Measurements from ENCODE around the gene ARSB. TPM values are rescaled to one million over a fixed set of nuclear protein-coding genes. Genes with fewer than 3 reads are reported as not detected.
"Not testable (repeated sequence)": the region's sequence is repeated elsewhere in the genome, so short reads cannot be mapped to it uniquely, and the experiment has no call there.

Gene ARSB
- total RNA-seq, 1 experiment from 2014 or later = 8.4 TPM

DNA sequence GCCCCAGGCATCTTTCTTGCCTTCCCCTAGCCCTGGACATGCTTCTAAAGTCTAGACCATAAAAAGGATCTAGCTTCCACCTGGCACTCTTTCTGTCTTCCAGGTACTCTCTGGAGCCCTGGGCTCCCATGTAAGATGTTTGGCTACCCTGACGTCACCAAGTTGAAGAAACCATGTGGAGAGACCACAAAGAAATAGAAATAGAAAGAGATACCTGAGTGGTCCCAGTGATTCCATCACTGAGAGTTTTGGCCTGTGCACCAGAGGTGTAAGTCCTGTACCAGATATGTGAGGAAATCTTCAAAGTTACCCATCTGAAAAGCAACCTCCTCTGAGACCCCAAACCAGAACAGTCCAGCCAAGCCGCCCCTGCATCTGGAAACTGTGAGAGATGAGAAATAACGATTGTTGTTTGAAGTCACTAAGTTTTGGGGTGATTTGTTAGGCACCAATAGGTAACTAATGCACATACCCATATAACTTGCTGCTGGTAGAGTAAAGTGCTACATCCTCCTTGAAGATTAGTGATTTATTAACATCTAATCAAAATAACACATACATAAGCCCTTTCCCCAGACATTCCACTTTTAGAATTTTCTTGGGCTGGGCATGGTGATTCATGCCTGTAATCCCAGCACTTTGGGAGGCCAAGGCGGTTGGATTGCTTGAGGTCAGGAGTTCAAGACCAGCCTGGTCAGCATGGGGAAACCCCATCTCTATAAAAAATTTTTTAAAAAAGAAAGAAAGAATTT lies 250.8 kb downstream of the ARSB start:
- H2AFZ ChIP-seq = no peak overlapping the region
- no peak overlapping the region for H3K4me3 ChIP-seq
- H3K4me2 ChIP-seq = no peak overlapping the region
- H3F3A ChIP-seq (ENCODE audit: insufficient read depth, low read depth) = no peaks in the 10 kb centered on the region; the same call in 1 of the 2 replicates
- H3K9me2 ChIP-seq (ENCODE audit: insufficient read depth) = no peaks in the 10 kb centered on the region
- H3K27me3 ChIP-seq (ENCODE audit: insufficient read depth, low read depth) = no peaks in the 10 kb centered on the region
- intact Hi-C loops (cut with micrococcal nuclease; ENCODE audit: unreplicated experiment) = no loop called here
- H4K20me1 ChIP-seq (ENCODE audit: insufficient read depth) = no peaks in the 10 kb centered on the region
- no peak for TF ChIP-seq EZH2 (IDR thresholded peaks at IDR 0.05; ENCODE audit: low read depth)
- TF ChIP-seq, protein P1, sequence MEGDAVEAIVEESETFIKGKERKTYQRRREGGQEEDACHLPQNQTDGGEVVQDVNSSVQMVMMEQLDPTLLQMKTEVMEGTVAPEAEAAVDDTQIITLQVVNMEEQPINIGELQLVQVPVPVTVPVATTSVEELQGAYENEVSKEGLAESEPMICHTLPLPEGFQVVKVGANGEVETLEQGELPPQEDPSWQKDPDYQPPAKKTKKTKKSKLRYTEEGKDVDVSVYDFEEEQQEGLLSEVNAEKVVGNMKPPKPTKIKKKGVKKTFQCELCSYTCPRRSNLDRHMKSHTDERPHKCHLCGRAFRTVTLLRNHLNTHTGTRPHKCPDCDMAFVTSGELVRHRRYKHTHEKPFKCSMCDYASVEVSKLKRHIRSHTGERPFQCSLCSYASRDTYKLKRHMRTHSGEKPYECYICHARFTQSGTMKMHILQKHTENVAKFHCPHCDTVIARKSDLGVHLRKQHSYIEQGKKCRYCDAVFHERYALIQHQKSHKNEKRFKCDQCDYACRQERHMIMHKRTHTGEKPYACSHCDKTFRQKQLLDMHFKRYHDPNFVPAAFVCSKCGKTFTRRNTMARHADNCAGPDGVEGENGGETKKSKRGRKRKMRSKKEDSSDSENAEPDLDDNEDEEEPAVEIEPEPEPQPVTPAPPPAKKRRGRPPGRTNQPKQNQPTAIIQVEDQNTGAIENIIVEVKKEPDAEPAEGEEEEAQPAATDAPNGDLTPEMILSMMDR (conservative IDR thresholded peaks at IDR 0.05) = no peak
- H3K4me1 ChIP-seq (replicated peaks; ENCODE audit: insufficient read depth) = peaks cover 4% of the 10 kb centered on the region; the same call in 1 of the 2 replicates
- H3K36me3 ChIP-seq (ENCODE audit: low read depth) = no peaks in the 10 kb centered on the region
- POLR2A ChIA-PET (ENCODE audit: unreplicated experiment) = no interaction called here
- no peak for DNase-seq
- H3K79me2 ChIP-seq (ENCODE audit: low read depth) = no peaks in the 10 kb centered on the region
- H3K9me3 ChIP-seq (ENCODE audit: insufficient read depth, low read depth) = no peaks in the 10 kb centered on the region
- no TSS peak for BruUV-seq (replicated peaks)
- CTCF ChIA-PET = no interaction called here
- H3K27ac ChIP-seq = no peak overlapping the region

DNA sequence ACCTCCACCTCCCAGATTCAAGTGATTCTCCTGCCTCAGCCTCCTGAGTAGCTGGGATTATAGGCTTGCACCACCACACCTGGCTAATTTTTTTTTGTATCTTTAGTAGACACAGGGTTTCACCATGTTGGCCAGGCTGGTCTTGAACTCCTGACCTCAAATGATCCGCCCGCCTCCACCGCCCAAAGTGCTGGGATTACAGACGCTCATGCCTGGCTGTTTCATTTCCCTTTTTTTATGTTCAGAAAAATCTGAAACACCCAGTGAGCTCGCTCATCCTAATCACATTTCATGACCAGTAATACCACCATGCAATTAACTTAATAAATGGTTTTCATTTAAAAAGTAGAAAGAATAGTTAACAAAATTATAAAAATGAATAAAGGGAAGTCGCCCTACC lies 252.4 kb downstream of the ARSB start:
- H3F3A ChIP-seq (ENCODE audit: insufficient read depth, low read depth); H3K9me2 ChIP-seq (ENCODE audit: insufficient read depth); H3K79me2 ChIP-seq (ENCODE audit: low read depth); intact Hi-C loops (cut with micrococcal nuclease; ENCODE audit: unreplicated experiment); H3K4me2 ChIP-seq; H3K4me1 ChIP-seq (replicated peaks; ENCODE audit: insufficient read depth); H3K36me3 ChIP-seq (ENCODE audit: low read depth); H4K20me1 ChIP-seq (ENCODE audit: insufficient read depth); POLR2A ChIA-PET (ENCODE audit: unreplicated experiment); H3K4me3 ChIP-seq; H3K9me3 ChIP-seq (ENCODE audit: insufficient read depth, low read depth); DNase-seq; H3K27me3 ChIP-seq (ENCODE audit: insufficient read depth, low read depth); BruUV-seq (replicated peaks); CTCF ChIA-PET; H3K27ac ChIP-seq; H2AFZ ChIP-seq: not testable (repeated sequence)

DNA sequence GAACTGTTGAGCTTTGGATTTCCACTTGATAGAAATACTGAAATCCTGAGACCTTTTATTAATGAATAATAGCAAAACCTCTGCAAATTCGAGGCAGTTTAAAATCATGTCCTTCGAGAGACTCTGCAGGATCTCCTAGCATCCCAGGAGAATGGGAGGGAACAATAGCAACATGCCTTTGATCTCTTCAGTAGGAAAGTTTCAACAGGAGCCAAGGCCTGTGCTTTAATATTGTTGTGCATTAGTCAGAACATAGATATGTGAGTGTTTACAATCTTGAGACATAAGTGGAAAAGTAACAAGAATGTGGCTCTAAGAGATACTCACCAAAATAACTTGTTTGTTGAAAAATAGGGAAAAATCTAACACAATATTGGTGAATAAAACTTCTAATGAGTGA lies 253.2 kb downstream of the ARSB start:
- peak in 1 of 2 experiments; percentile 43 for DNase-seq
- POLR2A ChIA-PET (ENCODE audit: unreplicated experiment) = interaction anchor here (0.7 kb wide), 1 partner anchor 215 kb away, joined by 3 read pairs; no protein-coding TSS in a partner anchor
- no peak overlapping the region for H3K4me2 ChIP-seq

More for the DNA sequence above, 253.2 kb downstream of the ARSB start:
- H3K9me3 ChIP-seq (ENCODE audit: insufficient read depth, low read depth) = no peaks in the 10 kb centered on the region
- CTCF ChIA-PET = no interaction called here
- no peaks in the 10 kb centered on the region for H3K79me2 ChIP-seq (ENCODE audit: low read depth)
- TF ChIP-seq, protein P1 (conservative IDR thresholded peaks at IDR 0.05) = no peak
- TF ChIP-seq EZH2 (IDR thresholded peaks at IDR 0.05; ENCODE audit: low read depth) = no peak
- intact Hi-C loops (cut with micrococcal nuclease; ENCODE audit: unreplicated experiment) = no loop called here
- H3F3A ChIP-seq (ENCODE audit: insufficient read depth, low read depth) = no peaks in the 10 kb centered on the region; the same call in 1 of the 2 replicates
- BruUV-seq (replicated peaks) = no TSS peak
- no peaks in the 10 kb centered on the region for H4K20me1 ChIP-seq (ENCODE audit: insufficient read depth)
- no peaks in the 10 kb centered on the region for H3K36me3 ChIP-seq (ENCODE audit: low read depth)
- H3K27ac ChIP-seq = no peak overlapping the region
- H3K4me3 ChIP-seq = no peak overlapping the region
- peaks cover 4% of the 10 kb centered on the region; the same call in 1 of the 2 replicates for H3K4me1 ChIP-seq (replicated peaks; ENCODE audit: insufficient read depth)
- H3K9me2 ChIP-seq (ENCODE audit: insufficient read depth) = no peaks in the 10 kb centered on the region
- H2AFZ ChIP-seq = no peak overlapping the region
- H3K27me3 ChIP-seq (ENCODE audit: insufficient read depth, low read depth) = no peaks in the 10 kb centered on the region

Measured in PC-9 (cell line).